ENCODE data around the gene TMEM272. TPM values are rescaled to one million over a fixed set of nuclear protein-coding genes. Genes with fewer than 3 reads are reported as not detected.
A peak's percentile ranks its signal among the peaks of the same experiment; 100 is the strongest.

TMEM272 gene
- total RNA-seq, 1 experiment from 2014 or later, result 0.07 TPM

DNA sequence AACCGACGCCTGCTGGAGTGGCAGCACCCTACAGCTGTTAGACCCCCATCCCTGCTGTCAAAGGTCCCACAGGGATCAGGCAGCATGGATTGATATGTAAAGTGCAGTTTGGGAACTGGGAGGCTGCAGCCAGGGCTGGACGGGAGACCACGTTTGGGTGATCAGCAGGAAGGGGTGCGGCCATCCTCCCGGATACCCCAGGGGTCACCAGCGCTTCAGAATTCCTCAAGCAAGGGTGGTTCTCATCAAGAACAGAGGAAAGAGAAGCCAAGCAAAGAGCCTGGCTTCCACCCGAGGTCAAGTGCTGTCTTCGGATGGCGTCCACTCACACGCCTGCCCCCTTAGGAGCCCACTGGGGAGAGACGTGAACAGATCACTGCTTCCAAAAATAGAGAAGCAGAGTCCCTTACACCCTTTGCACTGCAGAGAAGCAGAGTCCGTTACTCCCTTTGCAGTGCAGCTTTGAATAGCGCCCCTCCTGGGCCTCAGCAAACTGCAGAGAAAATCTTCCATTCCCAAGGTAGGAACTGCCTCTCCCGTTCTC is 76.5 kb downstream of the TMEM272 start:
- H3K27ac ChIP-seq (ENCODE audit: low read length), result no peak overlapping the region
- H3F3A ChIP-seq (ENCODE audit: low read length, unreplicated experiment), result no peaks in the 10 kb centered on the region
- no peak overlapping the region for H2AFZ ChIP-seq (ENCODE audit: low read length)
- DNase-seq (no peak), ATAC-seq (no peak)
- intact Hi-C loops (cut with micrococcal nuclease), result no loop called here
- H3K9me3 ChIP-seq (ENCODE audit: low read length), result no peaks in the 10 kb centered on the region
- H3K4me1 ChIP-seq (ENCODE audit: insufficient read depth, low read length), result peaks cover 9% of the 10 kb centered on the region
- no peaks in the 10 kb centered on the region for H4K20me1 ChIP-seq (ENCODE audit: low read length)
- POLR2A ChIA-PET (ENCODE audit: unreplicated experiment), result no interaction called here
- no peaks in the 10 kb centered on the region for H3K79me2 ChIP-seq (ENCODE audit: low read length)
- CTCF ChIA-PET, result no interaction called here
- TF ChIP-seq, protein P1, sequence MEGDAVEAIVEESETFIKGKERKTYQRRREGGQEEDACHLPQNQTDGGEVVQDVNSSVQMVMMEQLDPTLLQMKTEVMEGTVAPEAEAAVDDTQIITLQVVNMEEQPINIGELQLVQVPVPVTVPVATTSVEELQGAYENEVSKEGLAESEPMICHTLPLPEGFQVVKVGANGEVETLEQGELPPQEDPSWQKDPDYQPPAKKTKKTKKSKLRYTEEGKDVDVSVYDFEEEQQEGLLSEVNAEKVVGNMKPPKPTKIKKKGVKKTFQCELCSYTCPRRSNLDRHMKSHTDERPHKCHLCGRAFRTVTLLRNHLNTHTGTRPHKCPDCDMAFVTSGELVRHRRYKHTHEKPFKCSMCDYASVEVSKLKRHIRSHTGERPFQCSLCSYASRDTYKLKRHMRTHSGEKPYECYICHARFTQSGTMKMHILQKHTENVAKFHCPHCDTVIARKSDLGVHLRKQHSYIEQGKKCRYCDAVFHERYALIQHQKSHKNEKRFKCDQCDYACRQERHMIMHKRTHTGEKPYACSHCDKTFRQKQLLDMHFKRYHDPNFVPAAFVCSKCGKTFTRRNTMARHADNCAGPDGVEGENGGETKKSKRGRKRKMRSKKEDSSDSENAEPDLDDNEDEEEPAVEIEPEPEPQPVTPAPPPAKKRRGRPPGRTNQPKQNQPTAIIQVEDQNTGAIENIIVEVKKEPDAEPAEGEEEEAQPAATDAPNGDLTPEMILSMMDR (conservative IDR thresholded peaks at IDR 0.05; ENCODE audit: low read depth, low read length), result no peak
- no peak for TF ChIP-seq EZH2 (IDR thresholded peaks at IDR 0.05; ENCODE audit: low read length, unreplicated experiment)
- no peak for TF ChIP-seq EZH2phosphoT487 (IDR thresholded peaks at IDR 0.05; ENCODE audit: borderline replicate concordance, low read length)
- no peaks in the 10 kb centered on the region for H3K27me3 ChIP-seq (ENCODE audit: low read length)
- BruUV-seq (replicated peaks), result no TSS peak
- no peaks in the 10 kb centered on the region for H3K9me2 ChIP-seq (replicated peaks; ENCODE audit: low read length)
- no peak overlapping the region for H3K4me3 ChIP-seq (ENCODE audit: low read length)
- no peaks in the 10 kb centered on the region for H3K36me3 ChIP-seq (ENCODE audit: low read depth, low read length)
- H3K9ac ChIP-seq (ENCODE audit: low read length), result no peak overlapping the region
- no peak overlapping the region for H3K4me2 ChIP-seq (ENCODE audit: low read length)

DNA sequence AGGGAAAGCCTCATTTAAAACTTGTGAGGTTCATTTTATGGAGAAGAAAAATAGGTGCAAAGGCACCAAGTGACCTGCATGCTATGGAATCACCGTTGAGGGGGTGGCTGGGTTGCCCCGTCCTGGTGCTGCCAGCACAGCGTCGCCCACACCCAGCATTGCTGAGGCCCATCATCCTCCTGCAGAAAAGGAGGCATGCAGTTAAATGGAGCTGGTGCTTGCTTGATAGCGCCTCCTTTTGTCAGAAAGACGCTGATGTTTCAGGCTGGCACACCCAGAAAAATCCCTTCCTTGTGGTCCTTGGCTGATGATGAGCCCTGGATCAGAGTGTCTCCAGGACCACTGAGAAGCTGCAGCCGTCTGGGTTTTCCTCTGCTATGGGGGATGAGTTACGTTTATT is 77.9 kb downstream of the TMEM272 start:
- ChIA-PET POLR2A (ENCODE audit: unreplicated experiment) (no interaction called here), CTCF (interaction anchor here (0.6 kb wide), 1 partner anchor 35 kb away, joined by 3 read pairs; no protein-coding TSS in a partner anchor)
- no peak for TF ChIP-seq EZH2 (IDR thresholded peaks at IDR 0.05; ENCODE audit: low read length, unreplicated experiment)
- TF ChIP-seq, protein P1 (conservative IDR thresholded peaks at IDR 0.05; ENCODE audit: low read depth, low read length), result peak; percentile 31; the same call in 1 of the 2 replicates
- no peak overlapping the region for H3K9ac ChIP-seq (ENCODE audit: low read length)
- H3K4me2 ChIP-seq (ENCODE audit: low read length), result no peak overlapping the region
- no TSS peak for BruUV-seq (replicated peaks)
- intact Hi-C loops (cut with micrococcal nuclease), result no loop called here
- H3K79me2 ChIP-seq (ENCODE audit: low read length), result no peaks in the 10 kb centered on the region
- H3K27me3 ChIP-seq (ENCODE audit: low read length), result no peaks in the 10 kb centered on the region
- no peaks in the 10 kb centered on the region for H3K36me3 ChIP-seq (ENCODE audit: low read depth, low read length)
- H3K4me3 ChIP-seq (ENCODE audit: low read length), result no peak overlapping the region
- H3K27ac ChIP-seq (ENCODE audit: low read length), result no peak overlapping the region
- no peaks in the 10 kb centered on the region for H3F3A ChIP-seq (ENCODE audit: low read length, unreplicated experiment)
- H4K20me1 ChIP-seq (ENCODE audit: low read length), result no peaks in the 10 kb centered on the region
- DNase-seq, result peak; percentile 8
- no peaks in the 10 kb centered on the region for H3K9me2 ChIP-seq (replicated peaks; ENCODE audit: low read length)
- ATAC-seq, result no peak
- peaks cover 9% of the 10 kb centered on the region for H3K4me1 ChIP-seq (ENCODE audit: insufficient read depth, low read length)
- no peaks in the 10 kb centered on the region for H3K9me3 ChIP-seq (ENCODE audit: low read length)
- no peak overlapping the region for H2AFZ ChIP-seq (ENCODE audit: low read length)

DNA sequence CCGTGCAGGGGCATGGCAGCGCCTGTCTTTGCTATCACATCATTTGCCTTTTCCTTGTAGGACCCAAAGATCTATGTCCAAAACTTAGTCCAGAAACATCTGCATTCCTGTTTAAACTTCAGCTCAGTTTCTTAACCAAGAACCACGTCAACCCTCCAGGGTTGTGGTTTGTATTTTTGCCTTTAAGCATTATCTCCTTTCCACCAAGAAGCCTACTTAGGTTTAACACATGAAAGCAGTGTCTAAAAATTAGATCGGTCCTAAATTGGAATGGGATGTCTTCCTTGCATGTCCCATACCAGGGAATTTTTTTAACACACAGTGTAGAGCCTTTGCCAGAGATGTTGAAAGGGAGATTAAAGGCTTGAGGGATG is 79.8 kb downstream of the TMEM272 start:
- H3K9me3 ChIP-seq (ENCODE audit: low read length), result no peaks in the 10 kb centered on the region
- no peaks in the 10 kb centered on the region for H3K79me2 ChIP-seq (ENCODE audit: low read length)
- POLR2A ChIA-PET (ENCODE audit: unreplicated experiment), result no interaction called here
- H3K36me3 ChIP-seq (ENCODE audit: low read depth, low read length), result no peaks in the 10 kb centered on the region
- H3K4me3 ChIP-seq (ENCODE audit: low read length), result no peak overlapping the region
- H3K4me1 ChIP-seq (ENCODE audit: insufficient read depth, low read length), result peaks cover 13% of the 10 kb centered on the region
- no peaks in the 10 kb centered on the region for H3K9me2 ChIP-seq (replicated peaks; ENCODE audit: low read length)
- TF ChIP-seq EZH2 (IDR thresholded peaks at IDR 0.05; ENCODE audit: low read length, unreplicated experiment), result no peak
- TF ChIP-seq, protein P1 (conservative IDR thresholded peaks at IDR 0.05; ENCODE audit: low read depth, low read length), result no peak
- no peak for TF ChIP-seq EZH2phosphoT487 (IDR thresholded peaks at IDR 0.05; ENCODE audit: borderline replicate concordance, low read length)
- no peak overlapping the region for H3K4me2 ChIP-seq (ENCODE audit: low read length)
- H3K27ac ChIP-seq (ENCODE audit: low read length), result no peak overlapping the region
- no peak overlapping the region for H2AFZ ChIP-seq (ENCODE audit: low read length)
- intact Hi-C loops (cut with micrococcal nuclease), result no loop called here
- no peak overlapping the region for H3K9ac ChIP-seq (ENCODE audit: low read length)
- no peaks in the 10 kb centered on the region for H3K27me3 ChIP-seq (ENCODE audit: low read length)
- no peaks in the 10 kb centered on the region for H3F3A ChIP-seq (ENCODE audit: low read length, unreplicated experiment)
- ATAC-seq (no peak), DNase-seq (no peak)
- no peaks in the 10 kb centered on the region for H4K20me1 ChIP-seq (ENCODE audit: low read length)
- CTCF ChIA-PET, result no interaction called here
- BruUV-seq (replicated peaks), result no TSS peak

All from PC-3 (cell line).